H9 (cell line): Measurements from ENCODE around the gene FMNL1. TPM values are rescaled to one million over a fixed set of nuclear protein-coding genes. Genes with fewer than 3 reads are reported as not detected.

ENCODE experiments used
- DNase-seq: peaks from one replicate; pipeline ENCODE4 v3.0.0-alpha.2; 2017
- H2AFZ ChIP-seq: one replicate; pipeline ENCODE4 v1.6.1; 2013; ENCODE audit warnings: mild to moderate bottlenecking, low read length, control low read depth, moderate library complexity
- H2AK5ac ChIP-seq: 2 replicates; pipeline ENCODE4 v1.6.1; 2013; ENCODE audit warnings: low read length, control low read depth, mixed read lengths; ENCODE audit not compliant: insufficient read length
- H2BK120ac ChIP-seq: one replicate; pipeline ENCODE4 v1.6.1; 2013; ENCODE audit warnings: low read depth, mild to moderate bottlenecking, low read length, control low read depth, inconsistent platforms; ENCODE audit not compliant: poor library complexity, severe bottlenecking
- H2BK12ac ChIP-seq: 2 replicates; pipeline ENCODE4 v1.6.1; 2013; ENCODE audit warnings: low read length, control low read depth, mixed read lengths, low read depth; ENCODE audit not compliant: insufficient read length
- H2BK15ac ChIP-seq: 2 replicates; pipeline ENCODE4 v1.6.1; 2013; ENCODE audit warnings: low read depth, low read length, control low read depth
- H2BK20ac ChIP-seq: one replicate; pipeline ENCODE4 v1.6.1; 2013; ENCODE audit warnings: low read depth, mild to moderate bottlenecking, low read length, control low read depth, inconsistent platforms; ENCODE audit not compliant: poor library complexity, severe bottlenecking
- H2BK5ac ChIP-seq: 2 replicates; pipeline ENCODE4 v1.6.1; 2013; ENCODE audit warnings: low read length, control low read depth, mixed read lengths; ENCODE audit not compliant: insufficient read length
- H3K14ac ChIP-seq: 2 replicates; pipeline ENCODE4 v1.6.1; 2013; ENCODE audit warnings: low read length, control low read depth; ENCODE audit not compliant: insufficient read depth
- H3K18ac ChIP-seq: 2 replicates; pipeline ENCODE4 v1.6.1; 2013; ENCODE audit warnings: low read depth, mild to moderate bottlenecking, mixed read lengths, low read length, control low read depth; ENCODE audit not compliant: insufficient read length
- H3K23ac ChIP-seq: 2 replicates; pipeline ENCODE4 v1.6.1; 2013; ENCODE audit warnings: low read length, control low read depth, mixed read lengths, low read depth; ENCODE audit not compliant: insufficient read length
- H3K23me2 ChIP-seq: 2 replicates; pipeline ENCODE4 v1.6.1; 2013; ENCODE audit warnings: low read depth, mild to moderate bottlenecking, mixed read lengths, low read length, control low read depth; ENCODE audit not compliant: insufficient read length, poor library complexity, severe bottlenecking
- H3K27ac ChIP-seq: 2 replicates; pipeline ENCODE4 v1.5.1; 2013; ENCODE audit warnings: low read length, control low read depth, mixed read lengths, low read depth; ENCODE audit not compliant: insufficient read length
- H3K27me3 ChIP-seq: 2 replicates; pipeline ENCODE4 v1.6.1; 2013; ENCODE audit warnings: low read length, control low read depth, inconsistent platforms; ENCODE audit not compliant: insufficient read depth
- H3K4ac ChIP-seq: 2 replicates; pipeline ENCODE4 v1.6.1; 2013; ENCODE audit warnings: low read depth, mild to moderate bottlenecking, control low read depth, inconsistent platforms, low read length, moderate library complexity
- H3K4me1 ChIP-seq: 2 replicates; pipeline ENCODE4 v1.6.1; 2013; ENCODE audit warnings: low read length, control low read depth, inconsistent platforms; ENCODE audit not compliant: insufficient read depth
- H3K4me2 ChIP-seq: 2 replicates; pipeline ENCODE4 v1.6.1; 2013; ENCODE audit warnings: low read length, control low read depth, mixed read lengths; ENCODE audit not compliant: insufficient read length, insufficient read depth
- H3K56ac ChIP-seq: 2 replicates; pipeline ENCODE4 v1.6.1; 2013; ENCODE audit warnings: low read depth, mild to moderate bottlenecking, mixed read lengths, low read length, control low read depth; ENCODE audit not compliant: insufficient read length
- H3K79me1 ChIP-seq: 2 replicates; pipeline ENCODE4 v1.6.1; 2013; ENCODE audit warnings: low read depth, mild to moderate bottlenecking, moderate library complexity, low read length, control low read depth, inconsistent platforms; ENCODE audit not compliant: insufficient read depth, poor library complexity, severe bottlenecking
- H3K79me2 ChIP-seq: 2 replicates; pipeline ENCODE4 v1.6.1; 2013; ENCODE audit warnings: low read length, control low read depth, inconsistent platforms; ENCODE audit not compliant: insufficient read depth
- H3K9ac ChIP-seq: 2 replicates; pipeline ENCODE4 v1.6.1; 2013; ENCODE audit warnings: low read length, control low read depth, mixed read lengths; ENCODE audit not compliant: insufficient read length; ENCODE audit errors: extremely low read depth
- H3K9me3 ChIP-seq: one replicate; pipeline ENCODE4 v1.6.1; 2013; ENCODE audit warnings: low read depth, low read length, inconsistent platforms; ENCODE audit not compliant: control insufficient read depth
- H3T11ph ChIP-seq: one replicate; pipeline ENCODE4 v1.6.1; 2013; ENCODE audit warnings: mild to moderate bottlenecking, low read length, control low read depth, inconsistent platforms
- H4K20me1 ChIP-seq: one replicate; pipeline ENCODE4 v1.6.1; 2013; ENCODE audit not compliant: control insufficient read depth, insufficient read length, insufficient read depth
- H4K5ac ChIP-seq: 2 replicates; pipeline ENCODE4 v1.6.1; 2013; ENCODE audit warnings: low read depth, mild to moderate bottlenecking, mixed read lengths, low read length, control low read depth; ENCODE audit not compliant: insufficient read length
- H4K8ac ChIP-seq: replicated peaks from 2 replicates; pipeline ENCODE4 v1.6.1; 2013; ENCODE audit warnings: low read length, control low read depth, mixed read lengths, low read depth; ENCODE audit not compliant: insufficient read length
- H4K91ac ChIP-seq: 2 replicates; pipeline ENCODE4 v1.6.1; 2013; ENCODE audit warnings: low read depth, mild to moderate bottlenecking, moderate library complexity, mixed read lengths, low read length, control low read depth; ENCODE audit not compliant: insufficient read length
- H3K27ac Mint-ChIP-seq, 3 experiments: 2 replicates in 2 of 3; 3 replicates in 1 of 3; pipeline ENCODE4 v1.8.0; 2020 to 2021; ENCODE audit warnings: mixed read lengths in 3 of 3, mild to moderate bottlenecking in 1 of 3, moderate library complexity in 1 of 3
- H3K27me3 Mint-ChIP-seq: 2 replicates; pipeline ENCODE4 v1.8.0; 2021; ENCODE audit warnings: low read depth, mild to moderate bottlenecking, moderate library complexity, mixed read lengths
- H3K36me3 Mint-ChIP-seq, 3 experiments: 2 replicates in 2 of 3; 3 replicates in 1 of 3; pipeline ENCODE4 v1.8.0; 2020 to 2021; ENCODE audit warnings: low read depth in 3 of 3, mixed read lengths in 3 of 3; ENCODE audit not compliant: insufficient read depth in 1 of 3
- H3K4me1 Mint-ChIP-seq, 2 experiments: 2 replicates each; pipeline ENCODE4 v1.8.0; 2020; ENCODE audit warnings: mixed read lengths in 2 of 2
- H3K4me3 Mint-ChIP-seq, 2 experiments: 2 replicates in 1 of 2; 3 replicates in 1 of 2; pipeline ENCODE4 v1.8.0; 2020 to 2021; ENCODE audit warnings: mild to moderate bottlenecking in 2 of 2, mixed read lengths in 2 of 2, moderate library complexity in 1 of 2
- H3K9me3 Mint-ChIP-seq, 2 experiments: 2 replicates in 1 of 2; 3 replicates in 1 of 2; pipeline ENCODE4 v1.8.0; 2020; ENCODE audit warnings: mild to moderate bottlenecking in 2 of 2, mixed read lengths in 2 of 2, moderate library complexity in 1 of 2
- CTCF ChIP-seq: fragments of 200-600 bp; sonication (generic); conservative IDR thresholded peaks from 3 replicates; pipeline ENCODE4 v1.8.0; 2021; ENCODE audit warnings: antibody characterized with exemption, mild to moderate bottlenecking
- WGBS: extraction: QIAGEN DNeasy Blood & Tissue Kit; methylation state at CpG from one replicate; pipeline ENCODE4 v1.1.7; 2013; ENCODE audit warnings: missing lambda C conversion rate, low lambda C conversion rate, mixed read lengths; ENCODE audit not compliant: insufficient read length; ENCODE audit errors: extremely low coverage; 5-methylcytosine and 5-hydroxymethylcytosine counted together
- total RNA-seq: library from RNA; stranded (reverse); gene quantifications from 2 replicates; pipeline ENCODE4 v1.2.1, GENCODE V29; 2021

Gene FMNL1
- total RNA-seq, 1 experiment from 2014 or later = 6.9 TPM

- no CpG with 5 or more reads among the region's 62 CpGs for WGBS
- no peak overlapping the region for H2AK5ac ChIP-seq
- H4K5ac ChIP-seq = no peak overlapping the region
- H4K20me1 ChIP-seq = no peaks in the 10 kb centered on the region
- H3K18ac ChIP-seq = no peak overlapping the region
- TF ChIP-seq CTCF = no peak
- H2BK5ac ChIP-seq = no peak overlapping the region
- H3K4me1 Mint-ChIP-seq = peaks cover 10 to 23% of the 10 kb centered on the region in 2 experiments
- H3K9me3 Mint-ChIP-seq = no peaks in the 10 kb centered on the region; a peak in 1 of 5 replicates
- H3K9me3 ChIP-seq = no peaks in the 10 kb centered on the region
- H2BK12ac ChIP-seq = no peak overlapping the region
- no peak overlapping the region for H3K4ac ChIP-seq
- no peak overlapping the region for H3K56ac ChIP-seq
- H3K79me2 ChIP-seq = no peaks in the 10 kb centered on the region
- H2AFZ ChIP-seq = no peak overlapping the region
- H3K27me3 ChIP-seq = peaks cover 4% of the 10 kb centered on the region; the same call in 1 of the 2 replicates
- H3K4me3 Mint-ChIP-seq = peak overlapping the region; percentile 65 to 82
- no peak overlapping the region for H3K9ac ChIP-seq
- no peak overlapping the region for H2BK15ac ChIP-seq
- no peaks in the 10 kb centered on the region for H3K79me1 ChIP-seq
- H3T11ph ChIP-seq = no peak overlapping the region
- no peak overlapping the region for H3K27ac ChIP-seq
- H3K14ac ChIP-seq = peak overlapping the region; percentile 33; the same call in 1 of the 2 replicates
- DNase-seq = peak; percentile 77
- peaks cover 65% of the 10 kb centered on the region for H3K27me3 Mint-ChIP-seq
- peaks cover 9% of the 10 kb centered on the region for H3K23me2 ChIP-seq
- H3K36me3 Mint-ChIP-seq = peaks cover 0 to 4% (median 0%) of the 10 kb centered on the region in 3 experiments; a peak in 2 of 7 replicates
- no peak overlapping the region for H2BK20ac ChIP-seq
- no peak overlapping the region for H4K8ac ChIP-seq
- H3K23ac ChIP-seq = no peak overlapping the region
- no peak overlapping the region for H4K91ac ChIP-seq
- H3K4me2 ChIP-seq = peak overlapping the region; percentile 61
- no peak overlapping the region for H2BK120ac ChIP-seq
- no peak overlapping the region for H3K27ac Mint-ChIP-seq
- peaks cover 3% of the 10 kb centered on the region; the same call in 1 of the 2 replicates for H3K4me1 ChIP-seq
These were observed 19.8 kb downstream of the FMNL1 start for GRCh38 chr17:45241328-45242028.
